Mesothelial cell of epicardium (in vitro differentiated cells): ENCODE measurements around the gene FANCC. TPM values are rescaled to one million over a fixed set of nuclear protein-coding genes. Genes with fewer than 3 reads are reported as not detected.

ENCODE experiments used
- DNase-seq, 2 experiments: peaks; one replicate each; pipeline ENCODE4 v3.0.0; 2021; ENCODE audit warnings: low spot score in 2 of 2; ENCODE audit not compliant: unreplicated experiment in 2 of 2
- H3K27ac Mint-ChIP-seq: 2 replicates; pipeline ENCODE4 v1.8.0; 2021; ENCODE audit warnings: mixed read lengths
- H3K27me3 Mint-ChIP-seq: 2 replicates; pipeline ENCODE4 v1.8.0; 2021; ENCODE audit warnings: low read depth, mixed read lengths
- H3K36me3 Mint-ChIP-seq: 2 replicates; pipeline ENCODE4 v1.8.0; 2021; ENCODE audit warnings: mixed read lengths
- H3K4me1 Mint-ChIP-seq: 2 replicates; pipeline ENCODE4 v1.8.0; 2021; ENCODE audit warnings: mixed read lengths
- H3K4me3 Mint-ChIP-seq: 2 replicates; pipeline ENCODE4 v1.8.0; 2021; ENCODE audit warnings: mild to moderate bottlenecking, moderate library complexity, mixed read lengths
- H3K9me3 Mint-ChIP-seq: 2 replicates; pipeline ENCODE4 v1.8.0; 2021; ENCODE audit warnings: mixed read lengths
- total RNA-seq: library from RNA; stranded (reverse); gene quantifications from 3 replicates; pipeline ENCODE4 v1.2.1, GENCODE V29; 2021
- TF ChIP-seq, protein P1 (sequence below): fragments of 200-600 bp; sonication (generic); IDR thresholded peaks from one replicate; pipeline ENCODE4 v1.5.0; 2021; ENCODE audit warnings: antibody characterized with exemption; ENCODE audit not compliant: unreplicated experiment

Gene FANCC
- total RNA-seq, 1 donor from 2014 or later, result 22.5 TPM

DNA sequence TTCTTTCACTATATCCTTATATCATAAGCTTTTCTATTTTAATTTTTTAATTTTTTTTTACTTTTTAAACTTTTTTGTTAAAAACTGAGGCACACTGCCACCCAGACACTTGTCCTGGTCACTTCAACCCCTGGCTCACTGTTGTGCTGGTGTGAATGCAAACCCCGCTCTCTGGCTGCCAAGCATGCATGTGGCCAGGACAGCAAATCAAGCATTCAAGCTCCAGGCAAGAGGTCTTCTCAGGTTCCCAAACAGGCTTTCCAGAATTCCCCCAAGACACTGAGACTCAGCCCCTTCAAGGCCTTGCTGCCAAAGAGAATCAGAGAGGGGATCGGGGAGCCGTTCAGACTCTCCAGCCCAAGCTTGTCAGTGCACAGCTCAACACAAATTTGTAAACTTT, 139.9 kb downstream of the FANCC start:
- Mint-ChIP-seq H3K4me1 (no peaks in the 10 kb centered on the region), H3K27me3 (no peaks in the 10 kb centered on the region), H3K27ac (no peak overlapping the region), H3K4me3 (no peak overlapping the region), H3K9me3 (no peaks in the 10 kb centered on the region), H3K36me3 (no peaks in the 10 kb centered on the region)
- TF ChIP-seq, protein P1, sequence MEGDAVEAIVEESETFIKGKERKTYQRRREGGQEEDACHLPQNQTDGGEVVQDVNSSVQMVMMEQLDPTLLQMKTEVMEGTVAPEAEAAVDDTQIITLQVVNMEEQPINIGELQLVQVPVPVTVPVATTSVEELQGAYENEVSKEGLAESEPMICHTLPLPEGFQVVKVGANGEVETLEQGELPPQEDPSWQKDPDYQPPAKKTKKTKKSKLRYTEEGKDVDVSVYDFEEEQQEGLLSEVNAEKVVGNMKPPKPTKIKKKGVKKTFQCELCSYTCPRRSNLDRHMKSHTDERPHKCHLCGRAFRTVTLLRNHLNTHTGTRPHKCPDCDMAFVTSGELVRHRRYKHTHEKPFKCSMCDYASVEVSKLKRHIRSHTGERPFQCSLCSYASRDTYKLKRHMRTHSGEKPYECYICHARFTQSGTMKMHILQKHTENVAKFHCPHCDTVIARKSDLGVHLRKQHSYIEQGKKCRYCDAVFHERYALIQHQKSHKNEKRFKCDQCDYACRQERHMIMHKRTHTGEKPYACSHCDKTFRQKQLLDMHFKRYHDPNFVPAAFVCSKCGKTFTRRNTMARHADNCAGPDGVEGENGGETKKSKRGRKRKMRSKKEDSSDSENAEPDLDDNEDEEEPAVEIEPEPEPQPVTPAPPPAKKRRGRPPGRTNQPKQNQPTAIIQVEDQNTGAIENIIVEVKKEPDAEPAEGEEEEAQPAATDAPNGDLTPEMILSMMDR, result no peak
- no peak for DNase-seq

GRCh38 chr9:95176755-95177319, 140.7 kb downstream of the FANCC start:
- Mint-ChIP-seq H3K27ac (no peak overlapping the region), H3K36me3 (no peaks in the 10 kb centered on the region), H3K9me3 (no peaks in the 10 kb centered on the region), H3K4me1 (peaks cover under 1% of the 10 kb centered on the region), H3K4me3 (no peak overlapping the region), H3K27me3 (no peaks in the 10 kb centered on the region)
- TF ChIP-seq, protein P1, result no peak
- DNase-seq, result no peak

- Mint-ChIP-seq H3K27ac (no peak overlapping the region), H3K27me3 (no peaks in the 10 kb centered on the region), H3K4me1 (peaks cover 10% of the 10 kb centered on the region), H3K4me3 (no peak overlapping the region), H3K9me3 (no peaks in the 10 kb centered on the region), H3K36me3 (no peaks in the 10 kb centered on the region)
- no peak for DNase-seq
- TF ChIP-seq, protein P1, result no peak
Measured at GRCh38 chr9:95175523-95175922, 142.0 kb downstream of the FANCC start.

GRCh38 chr9:95174038-95174437, 143.5 kb downstream of the FANCC start:
- H3K27ac Mint-ChIP-seq, result no peak overlapping the region
- TF ChIP-seq, protein P1, result no peak
- no peaks in the 10 kb centered on the region for H3K27me3 Mint-ChIP-seq
- H3K9me3 Mint-ChIP-seq, result no peaks in the 10 kb centered on the region
- no peaks in the 10 kb centered on the region for H3K36me3 Mint-ChIP-seq
- peaks cover 15% of the 10 kb centered on the region for H3K4me1 Mint-ChIP-seq
- DNase-seq, result no peak
- H3K4me3 Mint-ChIP-seq, result no peak overlapping the region

DNA sequence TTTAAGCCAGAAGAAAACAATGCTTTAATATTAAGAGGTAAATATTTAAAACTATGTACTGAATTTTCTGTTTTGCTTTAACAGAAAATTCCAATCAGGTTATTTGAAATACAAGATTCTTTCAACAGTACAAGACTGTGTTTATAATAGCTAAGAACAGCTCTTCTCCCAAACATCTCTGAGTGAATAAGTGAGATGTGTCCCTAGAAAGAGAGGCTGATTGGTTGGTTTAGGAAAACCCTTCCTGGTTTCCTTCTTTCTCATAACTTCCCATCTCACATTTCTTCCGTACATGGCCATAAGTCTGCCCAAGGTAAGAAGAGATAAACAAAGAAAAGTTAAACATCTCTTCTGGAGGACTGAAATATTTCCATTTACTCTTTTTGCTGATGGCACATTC, 145.9 kb downstream of the FANCC start:
- H3K27ac Mint-ChIP-seq, result peak overlapping the region; percentile 30
- H3K27me3 Mint-ChIP-seq, result no peaks in the 10 kb centered on the region
- H3K4me1 Mint-ChIP-seq, result peaks cover 15% of the 10 kb centered on the region
- no peak for DNase-seq
- peaks cover 13% of the 10 kb centered on the region for H3K9me3 Mint-ChIP-seq
- TF ChIP-seq, protein P1, result no peak
- H3K4me3 Mint-ChIP-seq, result no peak overlapping the region
- H3K36me3 Mint-ChIP-seq, result peaks cover 17% of the 10 kb centered on the region

GRCh38 chr9:95171001-95171400, 146.5 kb downstream of the FANCC start:
- Mint-ChIP-seq H3K27me3 (no peaks in the 10 kb centered on the region), H3K27ac (peak overlapping the region; percentile 63), H3K9me3 (peaks cover 18% of the 10 kb centered on the region), H3K4me3 (no peak overlapping the region), H3K4me1 (peaks cover 15% of the 10 kb centered on the region), H3K36me3 (peaks cover 21% of the 10 kb centered on the region)
- TF ChIP-seq, protein P1, result no peak
- no peak for DNase-seq
